H1 (cell line): ENCODE results near the gene TGM6. TPM values are rescaled to one million over a fixed set of nuclear protein-coding genes. Genes with fewer than 3 reads are reported as not detected.
A peak's percentile ranks its signal among the peaks of the same experiment; 100 is the strongest.

ENCODE experiments used
- CTCF ChIA-PET: fragments of 300-600 bp; sonication (Branson Sonifier 250); formaldehyde crosslinking; loops from one replicate; lab custom pipeline; 2021; ENCODE audit not compliant: partially characterized antibody; lab: Charles Lee
- POLR2A ChIA-PET: fragments of 300-600 bp; sonication (Branson Sonifier 250); formaldehyde crosslinking; loops from one replicate; lab custom pipeline; 2021; ENCODE audit warnings: inconsistent platforms; ENCODE audit not compliant: partially characterized antibody; lab: Charles Lee
- DNase-seq, 2 experiments: peaks; one replicate each; pipeline versions ENCODE4 v3.0.0 to v3.0.0-alpha.2; 2010 to 2022; ENCODE audit warnings: low spot score in 2 of 2, low read depth in 1 of 2, mixed read lengths in 1 of 2
- FAIRE-seq: peaks from 2 replicates; lab custom pipeline; 2011; peaks lifted over from hg19 to GRCh38; lab: Jason Lieb, UNC
- H2AFZ ChIP-seq: 2 replicates; pipeline ENCODE4 v1.8.1; 2012; ENCODE audit warnings: low read length, inconsistent platforms
- H2AK5ac ChIP-seq: 2 replicates; pipeline ENCODE4 v1.6.1; 2013; ENCODE audit warnings: low read depth, low read length
- H2BK120ac ChIP-seq: replicated peaks from 2 replicates; pipeline ENCODE3; 2013; ENCODE audit warnings: low read depth, low read length, inconsistent platforms
- H2BK12ac ChIP-seq: 2 replicates; pipeline ENCODE4 v1.6.1; 2013; ENCODE audit warnings: low read depth, low read length
- H2BK15ac ChIP-seq: 2 replicates; pipeline ENCODE4 v1.6.1; 2013; ENCODE audit warnings: low read length
- H2BK20ac ChIP-seq: 2 replicates; pipeline ENCODE4 v1.6.1; 2013; ENCODE audit warnings: low read length
- H2BK5ac ChIP-seq: 2 replicates; pipeline ENCODE4 v1.6.1; 2013; ENCODE audit warnings: low read depth, low read length
- H3K14ac ChIP-seq: 2 replicates; pipeline ENCODE4 v1.6.1; 2013; ENCODE audit warnings: inconsistent platforms; ENCODE audit not compliant: insufficient read length
- H3K18ac ChIP-seq: 2 replicates; pipeline ENCODE4 v1.6.1; 2013; ENCODE audit warnings: low read length; ENCODE audit errors: extremely low read depth
- H3K23ac ChIP-seq: 2 replicates; pipeline ENCODE4 v1.6.1; 2013; ENCODE audit warnings: inconsistent platforms; ENCODE audit not compliant: insufficient read length
- H3K23me2 ChIP-seq: 2 replicates; pipeline ENCODE4 v1.6.1; 2013; ENCODE audit warnings: low read depth, low read length
- H3K27ac ChIP-seq: 2 replicates; pipeline ENCODE4 v1.6.1; 2011; ENCODE audit warnings: low read depth, low read length, inconsistent platforms
- H3K27me3 ChIP-seq, 4 experiments: replicated peaks in 1 of 4; 1 replicate in 1 of 4; 2 replicates in 3 of 4; pipeline versions ENCODE4 v1.6.1 to v1.8.1; 2011 to 2013; ENCODE audit warnings: low read length in 3 of 4, mild to moderate bottlenecking in 3 of 4, inconsistent platforms in 2 of 4, mixed read lengths in 2 of 4, moderate library complexity in 1 of 4; ENCODE audit not compliant: control insufficient read depth in 3 of 4, insufficient read depth in 3 of 4; ENCODE audit errors: extremely low read depth in 1 of 4
- H3K36me3 ChIP-seq, 4 experiments: 2 replicates each; pipeline versions ENCODE4 v1.6.1 to v1.8.1; 2011 to 2013; ENCODE audit warnings: mild to moderate bottlenecking in 4 of 4, low read length in 3 of 4, moderate library complexity in 2 of 4, control low read depth in 1 of 4, inconsistent platforms in 1 of 4; ENCODE audit not compliant: insufficient read depth in 4 of 4, control insufficient read depth in 2 of 4
- H3K4ac ChIP-seq: replicated peaks from 2 replicates; pipeline ENCODE3; 2013; ENCODE audit warnings: low read length, low read depth, mixed read lengths, inconsistent platforms; ENCODE audit not compliant: insufficient read length
- H3K4me1 ChIP-seq, 4 experiments: replicated peaks in 1 of 4; 1 replicate in 1 of 4; 2 replicates in 3 of 4; pipeline versions ENCODE4 v1.6.1 to v1.8.1; 2011 to 2013; ENCODE audit warnings: low read length in 3 of 4, inconsistent platforms in 2 of 4, mixed read lengths in 1 of 4; ENCODE audit not compliant: insufficient read depth in 4 of 4, control insufficient read depth in 3 of 4
- H3K4me2 ChIP-seq, 2 experiments: 2 replicates each; pipeline versions ENCODE4 v1.6.1 to v1.8.1; 2011 to 2013; ENCODE audit warnings: low read depth in 2 of 2, low read length in 2 of 2, control low read depth in 1 of 2, inconsistent platforms in 1 of 2, mild to moderate bottlenecking in 1 of 2; ENCODE audit not compliant: insufficient read depth in 1 of 2
- H3K4me3 ChIP-seq, 4 experiments: fragments of 200-600, 300-600 bp in 1 of 4; sonication (generic), shearing (Covaris generic), sonication (Bioruptor Twin) in 1 of 4; 2 replicates each; pipeline versions ENCODE4 v1.5.1 to v1.8.1; 2011 to 2016; ENCODE audit warnings: low read length in 4 of 4, low read depth in 3 of 4, control low read depth in 2 of 4, inconsistent platforms in 2 of 4, mild to moderate bottlenecking in 2 of 4, mixed read lengths in 1 of 4, moderate library complexity in 1 of 4; ENCODE audit not compliant: insufficient read depth in 2 of 4; ENCODE audit errors: extremely low read depth in 1 of 4
- H3K56ac ChIP-seq: replicated peaks from 2 replicates; pipeline ENCODE3; 2013; ENCODE audit warnings: low read depth, mild to moderate bottlenecking, mixed read lengths, low read length, inconsistent platforms; ENCODE audit not compliant: insufficient read length
- H3K79me1 ChIP-seq: 2 replicates; pipeline ENCODE4 v1.6.1; 2013; ENCODE audit warnings: low read depth, low read length, control low read depth
- H3K79me2 ChIP-seq, 2 experiments: 2 replicates each; pipeline versions ENCODE4 v1.6.1 to v1.8.1; 2012 to 2013; ENCODE audit warnings: low read length in 2 of 2, mild to moderate bottlenecking in 2 of 2, inconsistent platforms in 1 of 2; ENCODE audit not compliant: insufficient read depth in 2 of 2, control insufficient read depth in 1 of 2
- H3K9ac ChIP-seq, 4 experiments: replicated peaks in 1 of 4; 1 replicate in 1 of 4; 2 replicates in 3 of 4; pipeline versions ENCODE4 v1.6.1 to v1.8.1; 2011 to 2013; ENCODE audit warnings: low read depth in 3 of 4, low read length in 3 of 4, control low read depth in 2 of 4, mild to moderate bottlenecking in 2 of 4, moderate library complexity in 2 of 4, inconsistent platforms in 1 of 4; ENCODE audit errors: extremely low read depth in 1 of 4
- H3K9me3 ChIP-seq, 2 experiments: 2 replicates each; pipeline versions ENCODE4 v1.6.1 to v1.8.1; 2012 to 2013; ENCODE audit warnings: mild to moderate bottlenecking in 2 of 2, moderate library complexity in 2 of 2, control low read depth in 1 of 2, inconsistent platforms in 1 of 2, low read depth in 1 of 2, low read length in 1 of 2, mixed read lengths in 1 of 2; ENCODE audit not compliant: insufficient read depth in 2 of 2
- H4K20me1 ChIP-seq, 2 experiments: replicated peaks in 1 of 2; 2 replicates each; pipeline versions ENCODE3 to v1.8.1; 2011 to 2013; ENCODE audit warnings: inconsistent platforms in 2 of 2, low read length in 2 of 2, mild to moderate bottlenecking in 1 of 2; ENCODE audit not compliant: insufficient read depth in 2 of 2, control insufficient read depth in 1 of 2
- H4K5ac ChIP-seq: 2 replicates; pipeline ENCODE4 v1.6.1; 2013; ENCODE audit warnings: low read length, low read depth, mixed read lengths, inconsistent platforms; ENCODE audit not compliant: insufficient read length
- H4K8ac ChIP-seq: 2 replicates; pipeline ENCODE4 v1.8.0; 2013; ENCODE audit warnings: mild to moderate bottlenecking, moderate library complexity, low read length, inconsistent platforms; ENCODE audit not compliant: insufficient read depth; ENCODE audit errors: extremely low read depth
- H4K91ac ChIP-seq: replicated peaks from 2 replicates; pipeline ENCODE3; 2013; ENCODE audit warnings: low read length, mixed read lengths, inconsistent platforms; ENCODE audit not compliant: insufficient read length
- CHD1 ChIP-seq: IDR thresholded peaks from 2 replicates; pipeline ENCODE4 v1.6.1; 2012; ENCODE audit warnings: low read depth, low read length, improper control_type of control experiment
- EGR1 ChIP-seq: IDR thresholded peaks from 2 replicates; pipeline ENCODE4 v1.6.1; 2011; ENCODE audit warnings: low read depth, low read length, borderline replicate concordance
- HDAC2 ChIP-seq, 2 experiments: fragments of 300-600 bp in 1 of 2; sonication (generic) in 1 of 2; IDR thresholded peaks; 2 replicates each; pipeline ENCODE4 v1.6.1; 2011 to 2012; ENCODE audit warnings: low read depth in 2 of 2, low read length in 2 of 2, mild to moderate bottlenecking in 2 of 2, moderate library complexity in 2 of 2, borderline replicate concordance in 1 of 2, inconsistent platforms in 1 of 2
- HDAC6 ChIP-seq: IDR thresholded peaks from one replicate; pipeline ENCODE4 v1.7.1; 2012; ENCODE audit warnings: low read depth, mild to moderate bottlenecking, inconsistent platforms, low read length, moderate library complexity
- NANOG ChIP-seq: IDR thresholded peaks from 2 replicates; pipeline ENCODE4 v1.6.1; 2011; ENCODE audit warnings: low read length, low read depth, mild to moderate bottlenecking, inconsistent platforms; ENCODE audit not compliant: insufficient read depth, poor library complexity, severe bottlenecking
- PHF8 ChIP-seq: fragments of 200-600 bp; sonication (generic); conservative IDR thresholded peaks from 2 replicates; pipeline ENCODE4 v1.7.1; 2012; ENCODE audit warnings: low read depth, mild to moderate bottlenecking, inconsistent platforms, low read length, moderate library complexity
- POLR2A ChIP-seq, 2 experiments: IDR thresholded peaks; 1 replicate in 1 of 2; 2 replicates in 1 of 2; pipeline ENCODE4 v1.6.1; 2011; ENCODE audit warnings: low read depth in 2 of 2, low read length in 2 of 2, mild to moderate bottlenecking in 2 of 2; ENCODE audit errors: control extremely low read depth in 1 of 2
- POLR2AphosphoS5 ChIP-seq: IDR thresholded peaks from 2 replicates; pipeline ENCODE4 v1.6.1; 2011; ENCODE audit warnings: low read depth, low read length
- TAF7 ChIP-seq: optimal IDR thresholded peaks from 2 replicates; pipeline ENCODE3; 2011; ENCODE audit warnings: low read depth, mild to moderate bottlenecking, inconsistent platforms, low read length, moderate library complexity, borderline replicate concordance
- YY1 ChIP-seq: IDR thresholded peaks from 2 replicates; pipeline ENCODE4 v1.6.1; 2011; ENCODE audit warnings: low read depth, mild to moderate bottlenecking, low read length
- WGBS, 2 experiments: shearing (Covaris generic) in 1 of 2; methylation state at CpG; one replicate each; pipeline versions ENCODE4 v1.1.6 to v1.1.7; 2013 to 2015; ENCODE audit warnings: low lambda C conversion rate in 2 of 2, mixed read lengths in 2 of 2, inconsistent platforms in 1 of 2, low coverage in 1 of 2, missing lambda C conversion rate in 1 of 2; ENCODE audit not compliant: insufficient replicate concordance in 2 of 2, insufficient coverage in 1 of 2, insufficient read length in 1 of 2; ENCODE audit errors: extremely low coverage in 1 of 2, missing lambda C conversion rate in 1 of 2; 5-methylcytosine and 5-hydroxymethylcytosine counted together
- polyA plus RNA-seq, 7 experiments: library from polyadenylated mRNA; depleted of rRNA in 3 of 7; stranded (reverse) in 5 of 7; unstranded in 2 of 7; fragments of >200 nt in 5 of 7; fragments of 200-250 nt in 2 of 7; gene quantifications; 1 replicate in 5 of 7; 2 replicates in 1 of 7; 4 replicates in 1 of 7; pipeline versions ENCODE4 v1.2.1 to v1.2.3, GENCODE V29; 2011 to 2013; ENCODE audit warnings: missing spikeins in 2 of 7, mixed read lengths in 2 of 7
- total RNA-seq: library from RNA; stranded (reverse); fragmentation: NEBNext Ultra II Directional; extraction: Animal tissue kit (Norgen Biotek cat#: 25700); gene quantifications from 2 replicates; pipeline ENCODE4 v1.2.1, GENCODE V29; 2021
- TF ChIP-seq, protein P1 (sequence below): IDR thresholded peaks from 2 replicates; pipeline ENCODE4 v1.6.1; 2012; ENCODE audit warnings: inconsistent platforms

TGM6 gene
- total and polyA plus RNA-seq, 2 of the 8 experiments (the other 6 are each of a cell fraction or from before 2014, with no cell fraction given): 0.03 TPM; not detected in 1

DNA sequence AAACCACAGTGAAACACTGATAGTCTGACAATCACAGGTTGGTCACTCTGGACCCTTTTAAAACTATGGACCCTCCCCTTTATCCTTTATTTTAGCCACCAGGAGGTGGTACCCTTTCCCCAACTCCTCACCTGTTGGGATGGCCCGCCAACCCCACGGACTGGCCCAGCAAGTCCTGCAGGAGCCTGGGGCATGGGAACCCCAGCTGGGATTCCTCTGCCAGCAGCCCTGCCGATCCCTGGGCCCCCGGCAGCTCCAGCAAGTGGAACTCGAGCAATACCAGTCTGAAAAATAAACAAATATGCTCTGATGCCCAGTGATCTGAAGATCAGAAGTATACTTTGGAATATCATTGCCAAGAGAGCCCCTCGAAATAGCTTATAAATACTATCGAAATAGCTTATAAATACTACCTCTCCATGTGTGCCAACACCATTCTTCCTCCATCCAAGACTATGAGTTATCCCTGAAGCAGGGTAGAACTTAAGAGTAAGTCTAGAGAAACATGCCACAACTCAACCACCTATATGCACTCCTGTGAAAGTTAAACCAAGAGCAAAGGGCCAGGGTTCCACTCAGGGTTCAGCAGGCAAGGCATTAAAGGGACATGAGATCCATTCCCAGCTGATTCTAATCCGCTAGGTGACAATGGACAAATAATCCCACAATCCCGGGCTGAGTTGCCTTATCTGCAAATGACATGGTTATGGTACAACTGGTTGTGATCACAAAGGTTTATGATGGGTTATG, 83.1 kb downstream of the TGM6 start:
- Histone ChIP-seq H3K56ac (no peak overlapping the region), H2BK15ac (no peak overlapping the region), H3K79me2 (peaks cover 18 to 43% of the 10 kb centered on the region in 2 experiments), H3K18ac (no peak overlapping the region), H3K4me3 (no peak overlapping the region), H3K27me3 (no peaks in the 10 kb centered on the region)
- CTCF ChIA-PET: interaction anchor here (0.8 to 1.9 kb wide), 5 partner anchors 11 to 256 kb away, joined by 3 to 10 read pairs (median 6); no protein-coding TSS in a partner anchor
- FAIRE-seq: no peak
- no peak for TF ChIP-seq HDAC2 (IDR thresholded peaks at IDR 0.05; ENCODE audit: borderline replicate concordance in 1 of 2, low read depth in 2 of 2, low read length in 2 of 2)
- TF ChIP-seq POLR2AphosphoS5: peak; percentile 54
- TF ChIP-seq, protein P1, sequence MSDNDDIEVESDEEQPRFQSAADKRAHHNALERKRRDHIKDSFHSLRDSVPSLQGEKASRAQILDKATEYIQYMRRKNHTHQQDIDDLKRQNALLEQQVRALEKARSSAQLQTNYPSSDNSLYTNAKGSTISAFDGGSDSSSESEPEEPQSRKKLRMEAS: no peak
- TF ChIP-seq NANOG: no peak
- TF ChIP-seq PHF8: no peak
- no peak for TF ChIP-seq TAF7
- TF ChIP-seq EGR1: no peak
- TF ChIP-seq POLR2A (IDR thresholded peaks at IDR 0.05; ENCODE audit: control extremely low read depth in 1 of 2, low read depth in 2 of 2, low read length in 2 of 2): peak; percentile 10 to 54
- TF ChIP-seq HDAC6: no peak
- no peak for TF ChIP-seq CHD1
- no peak for TF ChIP-seq YY1
- TF ChIP-seq, all 59 proteins: peak for 2
- no peak for DNase-seq
- Histone ChIP-seq H3K14ac (no peak overlapping the region), H2AFZ (no peak overlapping the region), H3K27ac (no peak overlapping the region), H3K79me1 (no peaks in the 10 kb centered on the region; the same call in none of the 2 replicates), H3K9me3 (no peaks in the 10 kb centered on the region), H4K91ac (no peak overlapping the region), H3K9ac (no peak overlapping the region), H3K23ac (no peak overlapping the region), H3K4me1 (peaks cover 0 to 2% (median under 1%) of the 10 kb centered on the region in 4 experiments; a peak in 3 of 7 replicates), H2BK120ac (no peak overlapping the region), H3K4ac (no peak overlapping the region), H2BK12ac (no peak overlapping the region), H3K23me2 (peaks cover under 1% of the 10 kb centered on the region), H4K5ac (no peak overlapping the region), H4K20me1 (peaks cover 34 to 35% of the 10 kb centered on the region in 2 experiments), H3K4me2 (no peak overlapping the region), H2BK20ac (no peak overlapping the region), H3K36me3 (peaks cover 64 to 96% (median 81%) of the 10 kb centered on the region in 4 experiments), H2AK5ac (no peak overlapping the region), H2BK5ac (no peak overlapping the region), H4K8ac (no peak overlapping the region)
- WGBS, 2 experiments: 95% methylated on average over 9 of the region's 9 CpGs; no CpG with 5 or more reads in 1 of the 2 experiments
- POLR2A ChIA-PET: interaction anchor here (0.7 to 1.4 kb wide), 8 partner anchors 10 to 208 kb away, joined by 3 to 4 read pairs (median 3); partner anchors contain the start of gene NOP56
